Measurements from ENCODE around the gene C17orf107. TPM values are rescaled to one million over a fixed set of nuclear protein-coding genes. Genes with fewer than 3 reads are reported as not detected.
A peak's percentile ranks its signal among the peaks of the same experiment; 100 is the strongest.

The C17orf107 gene
- total and polyA plus RNA-seq, 9 of the 15 experiments (the other 6 are each of a cell fraction or from before 2014, with no cell fraction given) = 0.05 to 0.29 (median 0.07) TPM; not detected in 4

DNA sequence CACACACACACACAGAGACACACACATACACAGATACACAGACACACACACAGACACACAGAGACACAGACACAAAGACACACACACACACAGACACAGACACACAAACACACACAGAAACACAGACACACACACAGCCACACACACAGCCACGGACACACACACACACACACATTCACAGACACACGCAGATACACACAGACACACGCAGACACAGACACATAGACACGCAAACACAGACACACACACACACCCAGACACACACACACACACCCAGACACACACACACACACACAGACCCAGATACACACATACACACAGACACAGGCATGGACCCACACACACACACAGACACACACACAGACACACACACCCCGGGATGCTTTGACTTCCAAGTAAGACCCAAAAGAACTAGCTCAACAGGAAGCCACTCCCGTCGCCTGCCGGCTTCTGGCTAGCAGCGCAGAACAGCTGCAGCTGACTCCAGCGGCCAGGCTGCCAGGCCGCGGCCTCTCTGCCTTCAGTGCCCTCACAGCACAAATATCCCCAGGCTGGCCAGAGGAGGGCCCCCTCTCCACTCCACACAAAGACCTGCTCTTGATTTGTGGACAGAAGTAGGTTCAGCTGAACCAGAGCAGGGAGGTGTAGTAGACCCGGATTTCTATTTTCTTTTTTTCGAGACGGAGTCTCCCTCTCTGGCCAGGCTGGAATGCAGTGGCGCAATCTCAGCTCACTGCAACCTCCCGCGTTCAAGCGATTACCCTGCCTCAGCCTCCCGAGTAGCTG lies 9.6 kb downstream of the C17orf107 start (continued):
- TF ChIP-seq NCOA2 (IDR thresholded peaks at IDR 0.05; ENCODE audit: partially characterized antibody in 2 of 2) = no peak
- TF ChIP-seq ZBTB11 (CRISPR knock-in tag; IDR thresholded peaks at IDR 0.05) = no peak
- no peak for TF ChIP-seq CEBPG (CRISPR knock-in tag; IDR thresholded peaks at IDR 0.05)
- no peak for TF ChIP-seq CEBPG (tag; conservative IDR thresholded peaks at IDR 0.05 in 1 of 2, IDR thresholded peaks at IDR 0.05 in 1 of 2)
- TF ChIP-seq, protein P1, sequence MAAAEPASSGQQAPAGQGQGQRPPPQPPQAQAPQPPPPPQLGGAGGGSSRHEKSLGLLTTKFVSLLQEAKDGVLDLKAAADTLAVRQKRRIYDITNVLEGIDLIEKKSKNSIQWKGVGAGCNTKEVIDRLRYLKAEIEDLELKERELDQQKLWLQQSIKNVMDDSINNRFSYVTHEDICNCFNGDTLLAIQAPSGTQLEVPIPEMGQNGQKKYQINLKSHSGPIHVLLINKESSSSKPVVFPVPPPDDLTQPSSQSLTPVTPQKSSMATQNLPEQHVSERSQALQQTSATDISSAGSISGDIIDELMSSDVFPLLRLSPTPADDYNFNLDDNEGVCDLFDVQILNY (CRISPR knock-in tag; IDR thresholded peaks at IDR 0.05) = no peak
- no peak for TF ChIP-seq EWSR1 (IDR thresholded peaks at IDR 0.05; ENCODE audit: borderline replicate concordance, low read depth, partially characterized antibody)
- peak; percentile 41 for TF ChIP-seq ARHGAP35 (IDR thresholded peaks at IDR 0.05; ENCODE audit: partially characterized antibody)
- TF ChIP-seq, protein P2, sequence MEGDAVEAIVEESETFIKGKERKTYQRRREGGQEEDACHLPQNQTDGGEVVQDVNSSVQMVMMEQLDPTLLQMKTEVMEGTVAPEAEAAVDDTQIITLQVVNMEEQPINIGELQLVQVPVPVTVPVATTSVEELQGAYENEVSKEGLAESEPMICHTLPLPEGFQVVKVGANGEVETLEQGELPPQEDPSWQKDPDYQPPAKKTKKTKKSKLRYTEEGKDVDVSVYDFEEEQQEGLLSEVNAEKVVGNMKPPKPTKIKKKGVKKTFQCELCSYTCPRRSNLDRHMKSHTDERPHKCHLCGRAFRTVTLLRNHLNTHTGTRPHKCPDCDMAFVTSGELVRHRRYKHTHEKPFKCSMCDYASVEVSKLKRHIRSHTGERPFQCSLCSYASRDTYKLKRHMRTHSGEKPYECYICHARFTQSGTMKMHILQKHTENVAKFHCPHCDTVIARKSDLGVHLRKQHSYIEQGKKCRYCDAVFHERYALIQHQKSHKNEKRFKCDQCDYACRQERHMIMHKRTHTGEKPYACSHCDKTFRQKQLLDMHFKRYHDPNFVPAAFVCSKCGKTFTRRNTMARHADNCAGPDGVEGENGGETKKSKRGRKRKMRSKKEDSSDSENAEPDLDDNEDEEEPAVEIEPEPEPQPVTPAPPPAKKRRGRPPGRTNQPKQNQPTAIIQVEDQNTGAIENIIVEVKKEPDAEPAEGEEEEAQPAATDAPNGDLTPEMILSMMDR (IDR thresholded peaks at IDR 0.05 in 2 of 3, conservative IDR thresholded peaks at IDR 0.05 in 1 of 3; ENCODE audit: insufficient read depth in 2 of 3, low read depth in 1 of 3, low read length in 3 of 3) = peak; percentile 80 to 87 (median 85)
- TF ChIP-seq GATAD2B (IDR thresholded peaks at IDR 0.05; ENCODE audit: borderline replicate concordance) = no peak
- no peak for TF ChIP-seq FOS (IDR thresholded peaks at IDR 0.05; ENCODE audit: extremely low read depth, insufficient read length)
- TF ChIP-seq ZBTB9 (CRISPR knock-in tag; IDR thresholded peaks at IDR 0.05) = no peak
- TF ChIP-seq DLX4 (CRISPR knock-in tag; IDR thresholded peaks at IDR 0.05) = no peak
- no peak for TF ChIP-seq GTF2B (IDR thresholded peaks at IDR 0.05; ENCODE audit: extremely low read depth, insufficient read length)
- TF ChIP-seq, protein P3, sequence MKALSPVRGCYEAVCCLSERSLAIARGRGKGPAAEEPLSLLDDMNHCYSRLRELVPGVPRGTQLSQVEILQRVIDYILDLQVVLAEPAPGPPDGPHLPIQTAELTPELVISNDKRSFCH (CRISPR knock-in tag; IDR thresholded peaks at IDR 0.05) = no peak
- TF ChIP-seq, protein P3 (tag; IDR thresholded peaks at IDR 0.05) = no peak
- peak; percentile 33; the same call in 1 of the 2 replicates for TF ChIP-seq BHLHE40 (IDR thresholded peaks at IDR 0.05; ENCODE audit: low read length)
